GM18519 (cell line): ENCODE measurements around the gene SPTLC1.
A peak's percentile ranks its signal among the peaks of the same experiment; 100 is the strongest.
"Not testable (repeated sequence)": the region's sequence is repeated elsewhere in the genome, so short reads cannot be mapped to it uniquely, and the experiment has no call there.

Experiments
- ATAC-seq: cut with Tn5 transposase; IDR thresholded peaks from one replicate; pipeline ENCODE4 v1.9.1; 2021; ENCODE audit warnings: mild to moderate bottlenecking, moderate library complexity; ENCODE audit not compliant: unreplicated experiment, low FRiP score

SPTLC1 gene

GRCh38 chr9:92115071-92115858, at the start of gene SPTLC1:
SPTLC1 (minus strand) TSS chr9:92115413; CDS start chr9:92115370, 43 bp downstream.
- ATAC-seq: peak; percentile 91

- ATAC-seq: no peak
Observed at GRCh38 chr9:92164975-92165374, 49.8 kb upstream of the SPTLC1 start.

GRCh38 chr9:92164490-92164889, 49.3 kb upstream of the SPTLC1 start:
- ATAC-seq: no peak

- ATAC-seq: no peak
Observed at GRCh38 chr9:92163276-92163675, 48.1 kb upstream of the SPTLC1 start.

GRCh38 chr9:92160786-92161185, 45.6 kb upstream of the SPTLC1 start:
- ATAC-seq: no peak

GRCh38 chr9:92159058-92159457, 43.8 kb upstream of the SPTLC1 start:
- ATAC-seq: no peak

- no peak for ATAC-seq
Observed at GRCh38 chr9:92158097-92158601, 42.9 kb upstream of the SPTLC1 start.

- ATAC-seq: not testable (repeated sequence)
Observed at GRCh38 chr9:92155736-92156135, 40.5 kb upstream of the SPTLC1 start.

- ATAC-seq: no peak
Observed at GRCh38 chr9:92155221-92155620, 40.0 kb upstream of the SPTLC1 start.

- not testable (repeated sequence) for ATAC-seq
Observed at GRCh38 chr9:92153466-92154415, 38.5 kb upstream of the SPTLC1 start.

- ATAC-seq: no peak
Observed at GRCh38 chr9:92151691-92152393, 36.6 kb upstream of the SPTLC1 start.

GRCh38 chr9:92150501-92151470, 35.6 kb upstream of the SPTLC1 start:
- ATAC-seq: not testable (repeated sequence)

GRCh38 chr9:92147852-92148180, 32.6 kb upstream of the SPTLC1 start:
- ATAC-seq: no peak

GRCh38 chr9:92147030-92147851, 32.0 kb upstream of the SPTLC1 start:
- no peak for ATAC-seq

- no peak for ATAC-seq
Observed at GRCh38 chr9:92146610-92147009, 31.4 kb upstream of the SPTLC1 start.

- not testable (repeated sequence) for ATAC-seq
Observed at GRCh38 chr9:92145784-92146183, 30.6 kb upstream of the SPTLC1 start.

GRCh38 chr9:92142329-92142728, 27.1 kb upstream of the SPTLC1 start:
- ATAC-seq: no peak
